ENCODE results near the gene PEAK3.
"Not testable (repeated sequence)": the region's sequence is repeated elsewhere in the genome, so short reads cannot be mapped to it uniquely, and the experiment has no call there.

Gene PEAK3

GRCh38 chr19:2282862-2283237 is 875 bp upstream of the PEAK3 start:
- DNase-seq, result no peak
- no peaks in the 10 kb centered on the region for H3K36me3 ChIP-seq (replicated peaks)
- H3K27ac ChIP-seq, result no peak overlapping the region
- in situ Hi-C loops (cut with HindIII; ENCODE audit: low pct_ligation_motif_present, low sequenced_read_pairs), result no loop called here
- H3K27me3 ChIP-seq (replicated peaks), result no peaks in the 10 kb centered on the region
- no peak overlapping the region for H3K4me3 ChIP-seq (ENCODE audit: low read depth, low read length)
- TF ChIP-seq CTCF (IDR thresholded peaks at IDR 0.05; ENCODE audit: low read depth, low read length, missing control alignments), result no peak

DNA sequence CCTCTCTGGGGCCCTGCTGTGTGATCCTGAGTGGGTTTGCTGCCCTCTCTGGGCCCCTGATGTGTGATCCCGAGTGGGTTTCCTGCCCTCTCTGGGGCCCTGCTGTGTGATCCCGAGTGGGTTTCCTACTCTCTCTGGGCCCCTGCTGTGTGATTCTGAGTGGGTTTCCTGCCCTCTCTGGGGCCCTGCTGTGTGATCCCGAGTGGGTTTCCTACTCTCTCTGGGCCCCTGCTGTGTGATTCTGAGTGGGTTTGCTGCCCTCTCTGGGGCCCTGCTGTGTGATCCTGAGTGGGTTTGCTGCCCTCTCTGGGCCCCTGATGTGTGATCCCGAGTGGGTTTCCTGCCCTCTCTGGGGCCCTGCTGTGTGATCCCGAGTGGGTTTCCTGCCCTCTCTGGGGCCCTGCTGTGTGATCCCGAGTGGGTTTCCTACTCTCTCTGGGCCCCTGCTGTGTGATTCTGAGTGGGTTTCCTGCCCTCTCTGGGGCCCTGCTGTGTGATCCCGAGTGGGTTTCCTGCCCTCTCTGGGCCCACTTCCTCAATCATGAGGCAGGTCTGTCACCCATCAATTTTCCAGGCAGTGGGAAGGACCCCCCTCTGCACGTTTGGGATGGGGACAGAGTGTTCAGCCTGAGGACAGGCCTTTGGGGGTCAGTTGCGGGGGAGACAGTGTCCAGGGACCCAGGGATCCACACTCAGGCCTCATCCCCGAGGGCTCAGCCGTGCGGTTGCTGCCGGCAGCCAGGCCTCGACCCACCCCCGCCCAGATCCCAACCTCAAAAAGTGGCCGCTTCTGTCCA is 512 bp downstream of the PEAK3 start:
- H3K27ac ChIP-seq; DNase-seq; H3K27me3 ChIP-seq (replicated peaks); in situ Hi-C loops (cut with HindIII; ENCODE audit: low pct_ligation_motif_present, low sequenced_read_pairs); H3K36me3 ChIP-seq (replicated peaks): not testable (repeated sequence)
- peak overlapping the region; percentile 47 for H3K4me3 ChIP-seq (ENCODE audit: low read depth, low read length)

- H3K4me3 ChIP-seq (ENCODE audit: low read depth, low read length), result no peak overlapping the region
- no peak for DNase-seq
- no peaks in the 10 kb centered on the region for H3K27me3 ChIP-seq (replicated peaks)
- in situ Hi-C loops (cut with HindIII; ENCODE audit: low pct_ligation_motif_present, low sequenced_read_pairs), result no loop called here
- TF ChIP-seq CTCF (IDR thresholded peaks at IDR 0.05; ENCODE audit: low read depth, low read length, missing control alignments), result no peak
- H3K36me3 ChIP-seq (replicated peaks), result no peaks in the 10 kb centered on the region
- no peak overlapping the region for H3K27ac ChIP-seq
Measured at GRCh38 chr19:2280633-2281264, 1.2 kb downstream of the PEAK3 start.

DNA sequence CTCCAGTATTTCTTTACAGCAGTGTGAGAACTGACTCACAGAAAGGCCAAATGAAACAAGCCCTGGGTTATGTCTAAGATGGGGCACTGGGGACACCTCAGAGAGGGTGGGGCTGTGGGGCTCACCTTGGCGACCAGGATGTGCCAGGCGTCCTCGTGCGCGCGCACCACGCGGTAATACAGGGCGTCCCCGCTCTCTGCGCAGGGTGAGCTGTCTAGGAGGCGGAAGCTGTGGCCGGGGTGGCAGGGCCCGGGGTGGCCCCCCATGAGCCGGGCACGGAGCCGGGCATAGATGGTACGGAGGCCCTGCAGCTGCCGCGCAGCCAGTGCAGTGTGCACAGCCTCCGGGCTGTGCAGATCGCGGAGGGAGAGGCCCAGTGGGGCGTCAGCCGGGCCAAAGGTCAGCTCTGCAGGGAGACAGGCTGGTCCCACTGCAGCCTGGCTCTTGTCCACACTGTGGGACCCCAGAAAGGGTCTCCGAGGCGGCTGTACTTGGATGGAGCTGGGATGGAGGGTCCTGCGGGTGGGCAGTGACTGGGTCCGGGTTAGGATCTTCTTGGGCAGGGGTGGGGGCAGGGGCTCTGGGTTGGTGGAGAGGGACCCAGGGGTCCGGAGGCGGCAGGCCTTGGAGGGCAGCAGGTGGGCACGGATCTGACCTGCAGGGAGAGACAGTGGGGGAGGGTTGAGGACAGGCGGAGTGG is 3.4 kb downstream of the PEAK3 start:
- H3K27ac ChIP-seq, result no peak overlapping the region
- no peak overlapping the region for H3K4me3 ChIP-seq (ENCODE audit: low read depth, low read length)
- H3K27me3 ChIP-seq (replicated peaks), result no peaks in the 10 kb centered on the region
- no peak for TF ChIP-seq CTCF (IDR thresholded peaks at IDR 0.05; ENCODE audit: low read depth, low read length, missing control alignments)
- H3K36me3 ChIP-seq (replicated peaks), result peaks cover 12% of the 10 kb centered on the region
- in situ Hi-C loops (cut with HindIII; ENCODE audit: low pct_ligation_motif_present, low sequenced_read_pairs), result no loop called here
- no peak for DNase-seq

DNA sequence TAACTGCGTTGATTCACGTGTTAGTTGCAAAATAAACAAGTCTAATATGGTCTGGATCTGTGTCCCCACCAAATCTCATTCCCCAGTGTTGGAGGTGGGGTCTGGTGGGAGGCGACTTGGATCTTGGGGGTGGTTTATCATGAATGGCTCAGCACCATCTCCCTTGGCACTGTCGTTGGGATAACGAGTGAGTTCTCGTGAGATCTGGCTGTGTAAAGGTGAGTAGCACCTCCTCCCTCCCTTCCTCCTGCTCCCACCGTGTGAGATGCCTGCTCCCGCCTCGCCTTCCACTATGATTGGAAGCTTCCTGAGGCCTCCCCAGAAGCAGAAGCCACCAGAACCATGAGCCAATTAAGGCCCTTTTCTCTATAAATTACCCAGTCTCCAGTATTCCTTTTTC is 4.8 kb downstream of the PEAK3 start:
- DNase-seq, result no peak
- no peak for TF ChIP-seq CTCF (IDR thresholded peaks at IDR 0.05; ENCODE audit: low read depth, low read length, missing control alignments)
- no peak overlapping the region for H3K27ac ChIP-seq

DNA sequence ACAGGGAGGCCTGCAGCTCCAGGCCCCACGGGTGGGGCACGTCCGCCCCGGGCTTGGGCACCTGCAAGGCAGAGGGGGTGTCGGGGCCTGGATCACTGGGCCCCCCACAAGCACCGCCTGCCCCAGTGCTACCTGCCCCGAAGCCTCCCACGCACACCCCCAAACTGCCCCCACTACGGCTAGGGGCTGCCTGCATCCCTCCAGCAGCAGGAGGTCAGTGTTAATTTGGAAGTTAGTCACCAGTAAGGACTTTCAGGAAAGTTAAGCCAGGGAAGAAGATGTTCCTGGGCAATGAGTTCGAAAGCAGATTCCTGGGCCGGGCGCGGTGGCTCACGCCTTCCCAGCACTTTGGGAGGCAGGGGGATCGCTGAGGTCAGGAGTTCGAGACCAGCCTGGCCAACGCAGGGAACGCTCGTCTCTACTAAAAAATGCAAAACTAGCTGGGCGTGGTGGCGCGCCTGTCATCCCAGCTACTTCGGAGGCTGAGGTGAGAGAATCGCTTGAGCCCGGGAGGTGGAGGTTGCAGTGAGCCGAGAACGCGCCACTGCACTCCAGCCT is 5.5 kb downstream of the PEAK3 start:
- no peak overlapping the region for H3K4me3 ChIP-seq (ENCODE audit: low read depth, low read length)
- DNase-seq, result no peak
- in situ Hi-C loops (cut with HindIII; ENCODE audit: low pct_ligation_motif_present, low sequenced_read_pairs), result no loop called here
- no peak for TF ChIP-seq CTCF (IDR thresholded peaks at IDR 0.05; ENCODE audit: low read depth, low read length, missing control alignments)
- H3K36me3 ChIP-seq (replicated peaks), result peaks cover 30% of the 10 kb centered on the region
- no peaks in the 10 kb centered on the region for H3K27me3 ChIP-seq (replicated peaks)
- no peak overlapping the region for H3K27ac ChIP-seq

More for the DNA sequence above, 4.8 kb downstream of the PEAK3 start:
- in situ Hi-C loops (cut with HindIII; ENCODE audit: low pct_ligation_motif_present, low sequenced_read_pairs), result no loop called here
- Histone ChIP-seq H3K4me3 (ENCODE audit: low read depth, low read length) (no peak overlapping the region), H3K36me3 (replicated peaks) (peaks cover 24% of the 10 kb centered on the region), H3K27me3 (replicated peaks) (no peaks in the 10 kb centered on the region)
